CD8-positive, alpha-beta memory T cell (primary cell): ENCODE results near the gene DOP1A. TPM values are rescaled to one million over a fixed set of nuclear protein-coding genes. Genes with fewer than 3 reads are reported as not detected.

Experiments used
- CTCF ChIA-PET: fragments of 350-600 bp; sonication (Branson Sonifier 250); formaldehyde crosslinking; loops from one replicate; lab custom pipeline; 2021; ENCODE audit warnings: antibody characterized with exemption; lab: Charles Lee
- POLR2A ChIA-PET: fragments of 350-600 bp; sonication (Branson Sonifier 250); formaldehyde crosslinking; loops from one replicate; lab custom pipeline; 2021; ENCODE audit warnings: antibody characterized with exemption; lab: Charles Lee
- DNase-seq, 5 donors: peaks; one replicate each; pipeline versions ENCODE4 v3.0.0 to v3.0.0-alpha.2; 2020 to 2022; ENCODE audit warnings: mixed read lengths in 1 of 5
- H3K27ac ChIP-seq: one replicate; pipeline ENCODE4 v1.7.0; 2013; ENCODE audit warnings: low read depth, mild to moderate bottlenecking, low read length, moderate library complexity
- H3K27me3 ChIP-seq: 2 replicates; pipeline ENCODE4 v1.7.0; 2013; ENCODE audit warnings: low read length, mild to moderate bottlenecking; ENCODE audit not compliant: insufficient read depth, poor library complexity, severe bottlenecking
- H3K36me3 ChIP-seq: 2 replicates; pipeline ENCODE4 v1.7.0; 2013; ENCODE audit warnings: mild to moderate bottlenecking, low read length, moderate library complexity; ENCODE audit not compliant: insufficient read depth
- H3K4me1 ChIP-seq: 2 replicates; pipeline ENCODE4 v1.7.0; 2013; ENCODE audit warnings: mild to moderate bottlenecking, low read length, moderate library complexity; ENCODE audit not compliant: insufficient read depth
- H3K4me3 ChIP-seq: 2 replicates; pipeline ENCODE4 v1.7.0; 2013; ENCODE audit warnings: mild to moderate bottlenecking, low read length
- H3K9me3 ChIP-seq: 2 replicates; pipeline ENCODE4 v1.7.0; 2013; ENCODE audit warnings: mild to moderate bottlenecking, low read length
- H3K27ac Mint-ChIP-seq, 8 donors: one replicate each; pipeline ENCODE4 v1.8.0; 2020 to 2021; ENCODE audit warnings: mixed read lengths in 8 of 8, mild to moderate bottlenecking in 6 of 8, inconsistent platforms in 3 of 8, moderate library complexity in 3 of 8
- H3K27me3 Mint-ChIP-seq, 2 donors: one replicate each; pipeline ENCODE4 v1.8.0; 2020 to 2021; ENCODE audit warnings: mixed read lengths in 2 of 2, mild to moderate bottlenecking in 1 of 2, moderate library complexity in 1 of 2
- H3K36me3 Mint-ChIP-seq, 3 donors: one replicate each; pipeline ENCODE4 v1.8.0; 2020 to 2021; ENCODE audit warnings: mixed read lengths in 3 of 3, inconsistent platforms in 1 of 3, mild to moderate bottlenecking in 1 of 3
- H3K4me1 Mint-ChIP-seq, 3 donors: one replicate each; pipeline ENCODE4 v1.8.0; 2020 to 2021; ENCODE audit warnings: mixed read lengths in 3 of 3, inconsistent platforms in 1 of 3, mild to moderate bottlenecking in 1 of 3
- H3K4me3 Mint-ChIP-seq, 7 donors: one replicate each; pipeline ENCODE4 v1.8.0; 2020 to 2021; ENCODE audit warnings: mixed read lengths in 7 of 7, mild to moderate bottlenecking in 6 of 7, moderate library complexity in 4 of 7, inconsistent platforms in 2 of 7
- H3K9me3 Mint-ChIP-seq, 5 donors: one replicate each; pipeline ENCODE4 v1.8.0; 2020 to 2022; ENCODE audit warnings: mixed read lengths in 5 of 5, mild to moderate bottlenecking in 3 of 5, moderate library complexity in 2 of 5, inconsistent platforms in 1 of 5
- polyA plus RNA-seq: library from polyadenylated mRNA; unstranded; fragments of 300-500 nt; fragmentation: Illumina TruSeq; gene quantifications from one replicate; pipeline ENCODE4 v1.2.3, GENCODE V29; 2021
- total RNA-seq, 2 experiments: library from RNA; stranded (reverse); gene quantifications; one replicate each; pipeline ENCODE4 v1.2.3, GENCODE V29; 2021

The DOP1A gene
- total and polyA plus RNA-seq, 3 experiments from 2014 or later = 4.7 to 9.7 (median 8.5) TPM

DNA sequence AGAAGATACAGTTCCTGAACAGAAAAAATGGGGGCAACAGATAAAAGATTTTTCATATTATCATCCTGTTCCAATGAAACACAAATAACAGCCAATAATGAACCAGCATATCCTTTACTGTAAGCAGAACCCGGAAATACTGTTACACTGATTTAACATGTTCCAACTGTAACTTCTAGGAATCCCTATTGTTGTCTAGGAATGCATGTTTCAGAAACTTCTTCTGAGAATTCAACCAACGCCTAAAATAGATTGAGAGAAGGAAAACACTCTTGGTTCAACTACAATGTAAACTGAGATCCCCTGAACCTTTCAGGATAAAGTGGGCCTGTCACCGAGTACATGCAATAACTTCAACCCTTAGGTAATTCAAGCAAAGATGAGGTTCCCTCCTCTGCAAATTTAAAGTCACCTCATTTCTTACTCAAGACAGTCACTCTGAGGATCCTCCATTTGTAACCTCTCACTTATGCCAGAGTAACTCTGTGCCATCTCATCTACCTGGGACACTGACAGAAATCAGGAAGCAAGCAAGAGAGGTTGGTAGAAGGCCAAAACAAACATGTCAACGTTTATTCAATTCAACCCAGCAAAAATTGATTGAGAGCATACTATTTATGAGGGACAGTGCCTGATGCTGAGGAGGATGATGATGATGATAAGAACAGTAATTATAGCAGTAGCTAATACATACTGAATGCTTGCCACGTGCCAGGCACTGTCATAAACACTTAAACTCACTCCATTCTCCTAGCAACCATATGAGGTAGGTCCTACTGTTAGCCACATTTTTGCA lies 15.9 kb upstream of the DOP1A start:
- POLR2A ChIA-PET = no interaction called here
- H3K27ac Mint-ChIP-seq = no peak overlapping the region

GRCh38 chr6:83053678-83054077 lies 13.8 kb upstream of the DOP1A start:
- no peaks in the 10 kb centered on the region for H3K9me3 ChIP-seq
- H3K27me3 ChIP-seq = no peaks in the 10 kb centered on the region
- DNase-seq = no peak
- Mint-ChIP-seq H3K36me3 (peaks cover 3 to 59% (median 10%) of the 10 kb centered on the region in 3 donors), H3K27me3 (no peaks in the 10 kb centered on the region), H3K27ac (no peak overlapping the region), H3K4me1 (peaks cover 0 to 4% (median 3%) of the 10 kb centered on the region in 3 donors), H3K9me3 (no peaks in the 10 kb centered on the region), H3K4me3 (no peak overlapping the region)
- H3K4me1 ChIP-seq = no peaks in the 10 kb centered on the region
- no peaks in the 10 kb centered on the region for H3K36me3 ChIP-seq
- POLR2A ChIA-PET = no interaction called here
- CTCF ChIA-PET = interaction anchor here (1.6 to 7.9 kb wide), 4 partner anchors 13 to 783 kb away, joined by 3 to 85 read pairs (median 6); partner anchors contain the start of genes DOP1A and UBE3D
- no peak overlapping the region for H3K27ac ChIP-seq
- H3K4me3 ChIP-seq = no peak overlapping the region

More for the DNA sequence above, 15.9 kb upstream of the DOP1A start:
- H3K4me3 ChIP-seq = no peak overlapping the region
- no peaks in the 10 kb centered on the region for H3K9me3 Mint-ChIP-seq
- no peak overlapping the region for H3K27ac ChIP-seq
- H3K27me3 ChIP-seq = no peaks in the 10 kb centered on the region
- CTCF ChIA-PET = interaction anchor here (7.9 kb wide), 1 partner anchor 15 kb away, joined by 85 read pairs; the partner anchor contains the start of genes DOP1A and UBE3D
- no peaks in the 10 kb centered on the region for H3K4me1 ChIP-seq
- peaks cover 0 to 55% (median 9%) of the 10 kb centered on the region in 3 donors for H3K36me3 Mint-ChIP-seq
- no peaks in the 10 kb centered on the region for H3K36me3 ChIP-seq
- H3K4me1 Mint-ChIP-seq = peaks cover 0 to 4% (median 3%) of the 10 kb centered on the region in 3 donors
- no peak overlapping the region for H3K4me3 Mint-ChIP-seq
- H3K27me3 Mint-ChIP-seq = no peaks in the 10 kb centered on the region
- H3K9me3 ChIP-seq = no peaks in the 10 kb centered on the region
- no peak for DNase-seq

DNA sequence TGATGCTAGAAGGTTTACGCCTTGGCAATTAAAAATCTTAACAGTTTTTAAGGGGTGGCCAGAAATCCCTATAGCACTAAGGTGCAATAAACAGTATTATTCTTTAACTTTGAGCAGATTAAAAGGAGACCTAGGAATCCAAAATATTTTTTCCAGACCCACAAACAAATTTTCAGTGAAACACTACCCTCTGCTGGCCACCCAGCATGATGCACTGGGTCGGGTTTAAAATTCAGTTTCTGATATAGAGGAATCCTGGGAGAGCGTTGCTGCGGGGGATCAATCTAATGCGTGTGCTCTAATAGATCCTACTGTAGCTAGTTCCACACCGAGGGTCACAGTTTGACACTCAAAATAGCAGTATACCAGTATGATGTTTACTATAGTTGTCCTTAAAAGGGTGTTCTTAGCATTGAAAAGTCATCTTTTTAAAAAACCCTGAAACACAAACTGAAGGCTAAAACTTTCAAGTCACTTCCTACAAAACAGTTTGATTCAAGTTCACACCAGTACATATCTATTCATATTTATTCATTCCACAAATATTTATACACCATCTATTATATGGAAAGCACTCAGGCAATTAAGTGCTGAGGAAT lies 12.0 kb upstream of the DOP1A start:
- CTCF ChIA-PET = interaction anchor here (1.3 to 7.9 kb wide), 4 partner anchors 11 to 807 kb away, joined by 3 to 85 read pairs (median 6); partner anchors contain the start of genes DOP1A and UBE3D
- Histone ChIP-seq H3K27me3 (no peaks in the 10 kb centered on the region), H3K27ac (no peak overlapping the region), H3K4me1 (no peaks in the 10 kb centered on the region), H3K9me3 (no peaks in the 10 kb centered on the region), H3K36me3 (no peaks in the 10 kb centered on the region), H3K4me3 (no peak overlapping the region)
- H3K36me3 Mint-ChIP-seq = peaks cover 3 to 57% (median 12%) of the 10 kb centered on the region in 3 donors
- no peaks in the 10 kb centered on the region for H3K27me3 Mint-ChIP-seq
- H3K4me1 Mint-ChIP-seq = peaks cover 0 to 4% (median 4%) of the 10 kb centered on the region in 3 donors
- no peak overlapping the region for H3K27ac Mint-ChIP-seq
- POLR2A ChIA-PET = no interaction called here
- no peak overlapping the region for H3K4me3 Mint-ChIP-seq
- peak; percentile 13 to 51 (median 24) for DNase-seq
- no peaks in the 10 kb centered on the region for H3K9me3 Mint-ChIP-seq

DNA sequence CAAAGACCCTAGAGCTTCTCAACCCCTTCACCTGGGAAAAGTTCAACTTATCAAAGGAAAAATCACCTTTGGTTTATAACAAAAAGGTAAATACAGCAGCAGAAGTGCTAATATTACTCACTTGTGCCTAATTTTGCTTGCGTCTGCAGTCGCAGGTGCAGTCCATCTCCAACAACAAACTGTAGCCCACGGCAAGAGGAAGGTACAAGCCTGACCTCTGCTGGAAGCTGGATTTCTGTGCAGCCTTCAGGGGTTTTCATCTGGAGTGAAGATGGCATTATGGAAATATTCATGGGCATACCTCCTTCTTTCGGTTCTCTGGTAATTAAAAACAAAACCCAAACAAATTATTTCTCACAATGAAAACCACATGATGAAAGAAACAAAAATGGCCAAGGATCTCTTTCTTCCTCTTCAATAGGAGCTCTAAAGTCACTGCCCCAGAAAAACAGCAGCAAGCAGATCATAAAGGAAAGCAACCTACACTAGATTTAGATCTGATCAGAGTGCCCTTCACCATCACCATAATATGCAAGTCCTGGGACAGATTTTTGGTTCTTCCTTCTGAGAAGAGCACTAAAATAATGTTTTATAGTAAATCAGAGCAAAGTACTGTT lies 9.7 kb upstream of the DOP1A start:
- no peak for DNase-seq

DNA sequence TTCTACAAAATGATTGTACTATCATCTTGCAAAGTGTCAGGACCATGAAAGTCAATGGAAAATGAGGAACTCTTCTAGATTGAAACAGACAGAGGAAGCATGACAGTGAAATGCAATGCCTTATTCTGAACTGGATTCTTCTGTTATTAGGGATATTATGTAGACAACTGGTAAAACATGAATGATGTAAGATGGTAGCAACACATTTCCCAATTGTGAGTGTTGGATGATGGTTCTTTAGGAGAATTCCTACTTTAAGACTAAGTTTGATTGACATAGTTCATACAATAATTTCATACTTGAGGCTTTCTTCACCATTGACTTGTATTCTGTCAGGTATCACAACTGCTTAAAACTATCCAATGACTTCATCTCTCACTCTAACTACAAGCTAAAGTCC lies 6.3 kb upstream of the DOP1A start:
- Mint-ChIP-seq H3K27me3 (no peaks in the 10 kb centered on the region), H3K4me3 (peak overlapping the region in 1 of 7 donors; percentile 16), H3K36me3 (peaks cover 3 to 24% (median 8%) of the 10 kb centered on the region in 3 donors), H3K27ac (no peak overlapping the region), H3K4me1 (peaks cover 20 to 38% (median 32%) of the 10 kb centered on the region in 3 donors), H3K9me3 (no peaks in the 10 kb centered on the region)
- no peaks in the 10 kb centered on the region for H3K36me3 ChIP-seq
- ChIA-PET POLR2A (no interaction called here), CTCF (no interaction called here)
- H3K27me3 ChIP-seq = no peaks in the 10 kb centered on the region
- H3K27ac ChIP-seq = no peak overlapping the region
- H3K9me3 ChIP-seq = no peaks in the 10 kb centered on the region
- peaks cover 9% of the 10 kb centered on the region for H3K4me1 ChIP-seq
- H3K4me3 ChIP-seq = no peak overlapping the region
- DNase-seq = no peak

More for the DNA sequence above, 9.7 kb upstream of the DOP1A start:
- ChIA-PET CTCF (interaction anchor here (2.4 to 7.9 kb wide), 2 partner anchors 9 to 786 kb away, joined by 10 to 85 read pairs; partner anchors contain the start of genes DOP1A and UBE3D), POLR2A (no interaction called here)
- H3K36me3 Mint-ChIP-seq = peaks cover 3 to 41% (median 10%) of the 10 kb centered on the region in 3 donors
- H3K4me1 Mint-ChIP-seq = peaks cover 4 to 16% (median 12%) of the 10 kb centered on the region in 3 donors
- peak overlapping the region in 1 of 7 donors; percentile 25 for H3K4me3 Mint-ChIP-seq
- no peaks in the 10 kb centered on the region for H3K9me3 Mint-ChIP-seq
- Histone ChIP-seq H3K4me1 (no peaks in the 10 kb centered on the region), H3K9me3 (no peaks in the 10 kb centered on the region), H3K27ac (no peak overlapping the region), H3K27me3 (no peaks in the 10 kb centered on the region), H3K4me3 (no peak overlapping the region), H3K36me3 (no peaks in the 10 kb centered on the region)
- H3K27ac Mint-ChIP-seq = no peak overlapping the region
- no peaks in the 10 kb centered on the region for H3K27me3 Mint-ChIP-seq

- no peak for DNase-seq
- no peaks in the 10 kb centered on the region for H3K9me3 ChIP-seq
- CTCF ChIA-PET = no interaction called here
These were observed 5.2 kb upstream of the DOP1A start for GRCh38 chr6:83062225-83062624.

DNA sequence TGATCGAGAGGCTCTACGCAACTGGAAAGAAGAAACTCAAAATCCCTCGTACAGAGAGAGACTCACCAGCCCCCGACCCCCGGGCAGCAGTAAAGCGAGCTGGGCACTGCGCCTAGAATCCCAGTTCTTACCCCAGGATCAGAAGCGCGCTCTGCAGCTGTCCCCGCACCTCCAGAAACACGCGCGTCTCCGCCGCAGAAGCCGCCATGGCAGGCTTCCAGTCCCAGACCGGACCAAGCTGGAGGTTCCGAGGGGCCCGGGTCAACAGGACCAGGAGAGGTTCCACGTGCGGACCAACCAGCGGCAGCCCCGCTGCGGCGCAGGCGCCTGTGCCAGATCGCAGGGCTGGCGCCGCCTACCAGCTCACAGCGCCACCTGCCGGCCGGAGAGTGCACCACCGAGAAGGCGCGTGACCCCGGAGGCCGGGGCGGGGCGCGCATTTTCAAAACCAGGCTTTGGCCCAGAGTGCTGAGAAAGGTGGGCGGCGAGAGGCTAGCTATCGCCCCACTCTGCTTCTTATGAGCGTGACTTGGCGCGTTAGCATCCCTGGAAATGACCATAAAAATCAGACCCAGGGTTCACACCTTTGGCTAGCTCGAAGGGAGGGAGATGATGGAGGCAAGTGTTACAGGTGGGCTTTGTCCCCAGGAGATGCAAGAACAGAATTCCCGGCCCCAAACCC lies 1.8 kb upstream of the DOP1A start, which contains the start of gene UBE3D:
UBE3D (minus strand) TSS at position 331 of the 682 bp plus-strand sequence; CDS start at position 208, 123 bp downstream.
- Mint-ChIP-seq H3K27me3 (no peaks in the 10 kb centered on the region), H3K4me3 (peak within 1 kb of the TSS; percentile 90 to 97 (median 90)), H3K36me3 (peaks cover 0 to 18% (median 2%) of the 10 kb centered on the region in 3 donors), H3K9me3 (no peaks in the 10 kb centered on the region), H3K4me1 (peaks cover 39 to 73% (median 57%) of the 10 kb centered on the region in 3 donors), H3K27ac (peak within 1 kb of the TSS; percentile 39 to 96 (median 84))
- Histone ChIP-seq H3K27me3 (no peaks in the 10 kb centered on the region), H3K4me1 (peaks cover 21% of the 10 kb centered on the region), H3K27ac (peak within 1 kb of the TSS; percentile 64), H3K36me3 (no peaks in the 10 kb centered on the region), H3K9me3 (no peaks in the 10 kb centered on the region), H3K4me3 (peak within 1 kb of the TSS; percentile 74)
- POLR2A ChIA-PET = interaction anchor here (1.2 to 1.4 kb wide), 2 partner anchors 128 to 818 kb away, joined by 4 to 7 read pairs; partner anchors contain the start of genes IBTK and RWDD2A
- DNase-seq = peak; percentile 87 to 93 (median 92)
- CTCF ChIA-PET = interaction anchor here (0.7 to 4.7 kb wide), 48 partner anchors 8 to 1162 kb away, joined by 3 to 88 read pairs (median 5); partner anchors contain the start of genes CEP162, CYB5R4, IBTK and PGM3

More at GRCh38 chr6:83062225-83062624, 5.2 kb upstream of the DOP1A start:
- H3K27me3 Mint-ChIP-seq = no peaks in the 10 kb centered on the region
- H3K27me3 ChIP-seq = no peaks in the 10 kb centered on the region
- peaks cover 9% of the 10 kb centered on the region for H3K4me1 ChIP-seq
- no peaks in the 10 kb centered on the region for H3K9me3 Mint-ChIP-seq
- H3K36me3 Mint-ChIP-seq = peaks cover 3 to 15% (median 8%) of the 10 kb centered on the region in 3 donors
- H3K4me1 Mint-ChIP-seq = peaks cover 22 to 43% (median 34%) of the 10 kb centered on the region in 3 donors
- no peak overlapping the region for H3K4me3 ChIP-seq
- H3K27ac ChIP-seq = no peak overlapping the region
- no peak overlapping the region for H3K4me3 Mint-ChIP-seq
- no peaks in the 10 kb centered on the region for H3K36me3 ChIP-seq
- POLR2A ChIA-PET = no interaction called here
- peak overlapping the region in 1 of 8 donors; percentile 24 for H3K27ac Mint-ChIP-seq
